TTC549 (cell line): Measurements from ENCODE around the gene PTPRN2.
"Not testable (repeated sequence)": the region's sequence is repeated elsewhere in the genome, so short reads cannot be mapped to it uniquely, and the experiment has no call there.

Experiments used
- FAIRE-seq: peaks from 2 replicates; lab custom pipeline; 2012; peaks lifted over from hg19 to GRCh38; lab: Jason Lieb, UNC

Gene PTPRN2

GRCh38 chr7:157940497-157940896 lies 647.1 kb downstream of the PTPRN2 start:
- FAIRE-seq: no peak

- no peak for FAIRE-seq
Measured at GRCh38 chr7:157938211-157938610, 649.4 kb downstream of the PTPRN2 start.

GRCh38 chr7:157937406-157937805 lies 650.2 kb downstream of the PTPRN2 start:
- no peak for FAIRE-seq

- FAIRE-seq: no peak
Measured at GRCh38 chr7:157936976-157937375, 650.6 kb downstream of the PTPRN2 start.

DNA sequence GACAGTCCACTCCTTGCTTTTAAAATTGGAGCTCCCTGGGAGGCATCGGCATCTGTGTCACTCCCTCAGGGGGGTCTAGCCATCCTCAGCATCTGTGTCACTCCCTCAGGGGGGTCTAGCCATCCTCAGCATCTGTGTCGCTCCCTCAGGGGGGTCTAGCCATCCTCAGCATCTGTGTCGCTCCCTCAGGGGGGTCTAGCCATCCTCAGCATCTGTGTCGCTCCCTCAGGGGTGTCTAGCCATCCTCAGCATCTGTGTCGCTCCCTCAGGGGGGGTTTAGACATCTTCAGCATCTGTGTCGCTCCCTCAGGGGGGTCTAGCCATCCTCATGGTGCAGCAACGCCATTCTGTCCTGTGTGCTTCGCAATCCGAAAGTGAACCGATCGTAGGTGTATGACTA lies 651.9 kb downstream of the PTPRN2 start:
- not testable (repeated sequence) for FAIRE-seq

DNA sequence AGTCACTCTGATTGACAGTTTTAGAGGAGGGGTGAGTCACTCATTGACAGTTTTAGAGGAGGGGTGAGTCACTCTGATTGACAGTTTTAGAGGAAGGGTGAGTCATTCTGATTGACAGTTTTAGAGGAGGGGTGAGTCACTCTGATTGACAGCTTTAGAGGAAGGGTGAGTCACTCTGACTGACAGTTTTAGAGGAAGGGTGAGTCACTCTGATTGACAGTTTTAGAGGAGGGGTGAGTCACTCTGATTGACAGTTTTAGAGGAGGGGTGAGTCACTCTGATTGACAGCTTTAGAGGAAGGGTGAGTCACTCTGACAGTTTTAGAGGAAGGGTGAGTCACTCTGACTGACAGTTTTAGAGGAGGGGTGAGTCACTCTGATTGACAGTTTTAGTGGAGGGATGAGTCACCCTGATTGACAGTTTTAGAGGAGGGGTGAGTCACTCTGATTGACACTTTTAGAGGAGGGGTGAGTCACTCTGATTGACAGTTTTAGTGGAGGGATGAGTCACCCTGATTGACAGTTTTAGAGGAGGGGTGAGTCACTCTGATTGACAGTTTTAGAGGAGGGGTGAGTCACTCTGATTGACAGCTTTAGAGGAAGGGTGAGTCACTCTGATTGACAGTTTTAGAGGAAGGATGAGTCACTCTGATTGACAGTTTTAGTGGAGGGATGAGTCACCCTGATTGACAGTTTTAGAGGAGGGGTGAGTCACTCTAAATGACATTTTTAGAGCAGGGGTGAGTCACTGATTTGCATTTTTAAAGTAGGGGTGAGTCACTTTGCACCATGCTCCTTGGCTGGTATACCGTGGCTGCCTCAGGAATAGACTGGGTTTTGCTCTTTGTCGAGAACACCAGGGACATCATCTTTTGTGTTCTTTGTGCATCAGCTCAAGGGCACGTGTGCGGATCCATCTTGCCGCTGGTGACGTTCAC lies 654.1 kb downstream of the PTPRN2 start:
- FAIRE-seq: not testable (repeated sequence)

DNA sequence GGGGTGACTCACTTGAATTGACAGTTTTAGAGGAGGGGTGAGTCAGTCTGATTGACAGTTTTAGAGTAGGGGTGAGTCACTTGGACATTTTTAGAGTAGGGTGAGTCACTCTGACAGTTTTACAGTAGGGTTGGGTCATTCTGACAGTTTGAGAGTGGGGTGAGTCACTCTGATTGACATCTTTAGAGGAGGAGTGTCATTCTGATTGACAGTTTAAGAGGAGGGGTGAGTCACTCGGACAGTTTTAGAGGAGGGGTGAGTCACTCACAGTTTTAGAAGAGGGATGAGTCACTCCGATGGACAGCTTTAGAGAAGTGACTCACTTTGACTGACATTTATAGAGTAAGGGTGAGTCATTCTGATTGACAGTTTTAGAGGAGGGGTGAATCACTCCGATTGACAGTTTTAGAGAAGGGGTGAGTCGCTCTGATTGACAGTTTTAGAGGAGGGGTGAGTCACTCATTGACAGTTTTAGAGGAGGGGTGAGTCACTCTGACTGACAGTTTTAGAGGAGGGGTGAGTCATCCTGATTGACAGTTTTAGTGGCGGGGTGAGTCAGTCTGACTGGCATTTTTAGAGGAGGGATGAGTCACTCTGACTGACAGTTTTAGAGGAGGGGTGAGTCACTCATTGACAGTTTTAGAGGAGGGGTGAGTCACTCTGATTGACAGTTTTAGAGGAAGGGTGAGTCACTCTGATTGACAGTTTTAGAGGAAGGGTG lies 655.0 kb downstream of the PTPRN2 start:
- FAIRE-seq: no peak

DNA sequence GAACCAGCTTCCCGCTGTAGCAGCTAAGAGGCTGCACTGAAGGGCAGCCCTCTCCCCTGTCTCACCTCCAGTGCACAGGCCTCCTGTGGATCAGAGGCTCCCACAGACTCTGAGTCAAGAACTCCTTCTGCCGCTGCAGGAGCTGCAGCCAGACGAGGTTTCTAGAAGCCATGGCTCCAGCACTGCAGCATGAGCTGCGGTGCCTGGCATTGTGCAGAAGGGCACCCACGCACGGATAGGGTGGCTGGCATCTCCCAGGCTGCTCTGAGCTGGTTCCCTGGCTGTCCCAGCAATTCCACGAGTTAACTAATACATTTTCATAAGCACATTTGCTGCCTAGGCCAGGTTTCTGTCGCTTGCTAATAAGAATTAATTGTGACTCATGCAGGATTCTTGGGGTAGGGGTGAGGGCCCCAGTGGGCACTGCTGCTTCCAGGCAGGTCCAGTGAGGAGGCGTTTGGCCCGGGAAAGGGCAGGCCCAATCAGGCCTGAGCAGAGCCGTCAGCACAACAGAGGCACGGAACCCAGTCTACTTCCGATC lies 656.6 kb downstream of the PTPRN2 start:
- no peak for FAIRE-seq

- no peak for FAIRE-seq
Measured at GRCh38 chr7:157930441-157930840, 657.2 kb downstream of the PTPRN2 start.

DNA sequence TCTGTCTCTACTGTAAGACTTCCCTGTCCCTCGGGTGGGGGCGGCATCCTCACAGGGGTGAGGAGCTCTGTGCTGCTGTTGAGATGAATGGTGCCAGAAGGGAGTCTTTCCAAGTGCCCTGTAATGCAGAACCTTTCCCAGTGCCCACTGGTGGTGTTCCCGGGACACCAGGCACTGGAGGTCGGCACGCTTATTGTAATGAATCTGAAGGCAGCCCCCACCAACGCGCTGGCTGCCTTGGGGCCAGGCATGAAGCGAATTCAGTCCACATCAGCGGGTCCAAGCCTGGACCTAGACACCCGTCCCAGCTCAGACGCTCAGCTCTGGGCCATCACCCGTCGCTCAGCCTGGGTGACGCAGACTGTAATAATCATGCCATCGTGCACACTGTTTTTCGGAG lies 658.0 kb downstream of the PTPRN2 start:
- no peak for FAIRE-seq

DNA sequence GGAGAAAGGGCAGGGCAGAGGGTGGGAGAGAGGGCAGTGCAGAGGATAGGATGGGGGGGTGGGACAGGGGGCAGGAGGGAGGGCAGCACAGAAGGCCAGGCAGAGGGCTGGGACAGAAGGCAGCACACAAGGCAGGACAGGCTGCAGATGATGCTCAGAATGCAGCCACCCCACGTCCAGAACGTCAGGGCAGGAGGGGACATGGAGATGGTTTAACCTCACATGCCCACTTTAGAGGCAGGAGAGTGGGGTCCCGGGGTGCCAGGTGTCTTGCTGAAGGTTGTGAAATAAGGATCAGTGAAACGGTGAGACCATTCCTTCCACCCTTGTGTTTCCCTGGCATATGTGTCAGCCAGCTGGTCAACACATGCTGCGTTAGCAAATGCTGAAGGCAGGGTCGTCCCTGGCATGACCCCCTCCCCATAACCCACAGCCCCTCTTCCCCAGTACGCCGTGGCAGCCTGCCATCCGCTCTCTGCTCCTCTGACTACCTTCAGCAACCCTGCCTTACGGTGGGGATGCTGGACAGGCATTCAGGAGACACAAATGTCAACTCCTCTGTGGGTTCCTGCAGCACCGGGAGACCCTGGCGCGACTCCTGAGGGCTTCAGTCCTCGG lies 658.7 kb downstream of the PTPRN2 start:
- FAIRE-seq: no peak

- no peak for FAIRE-seq
Measured at GRCh38 chr7:157928171-157928794, 659.3 kb downstream of the PTPRN2 start.

DNA sequence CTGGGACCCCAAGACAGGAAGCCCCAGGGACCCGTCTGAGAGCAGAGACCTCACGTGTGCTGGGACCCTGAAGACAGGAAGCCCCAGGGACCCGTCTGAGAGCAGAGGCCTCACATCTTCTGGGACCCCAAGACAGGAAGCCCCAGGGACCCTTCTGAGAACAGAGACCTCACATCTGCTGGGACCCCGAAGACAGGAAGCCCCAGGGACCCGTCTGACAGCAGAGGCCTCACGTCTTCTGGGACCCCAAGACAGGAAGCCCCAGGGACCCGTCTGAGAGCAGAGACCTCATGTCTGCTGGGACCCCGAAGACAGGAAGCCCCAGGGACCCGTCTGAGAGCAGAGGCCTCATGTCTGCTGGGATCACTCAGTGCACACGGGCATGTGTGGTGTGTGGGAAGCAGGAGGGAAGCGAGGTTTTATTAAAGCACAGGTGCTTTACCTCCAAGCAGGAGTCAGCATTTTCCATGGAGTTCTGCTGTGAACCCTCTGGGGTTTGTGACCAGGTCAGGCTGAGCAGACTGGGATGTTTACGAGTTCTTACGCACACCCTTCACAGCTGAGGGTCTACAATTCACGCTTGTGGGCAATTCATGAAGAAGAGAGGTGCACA lies 660.2 kb downstream of the PTPRN2 start:
- FAIRE-seq: no peak

GRCh38 chr7:157926521-157927150 lies 661.0 kb downstream of the PTPRN2 start:
- no peak for FAIRE-seq

GRCh38 chr7:157926107-157926506 lies 661.5 kb downstream of the PTPRN2 start:
- FAIRE-seq: no peak

DNA sequence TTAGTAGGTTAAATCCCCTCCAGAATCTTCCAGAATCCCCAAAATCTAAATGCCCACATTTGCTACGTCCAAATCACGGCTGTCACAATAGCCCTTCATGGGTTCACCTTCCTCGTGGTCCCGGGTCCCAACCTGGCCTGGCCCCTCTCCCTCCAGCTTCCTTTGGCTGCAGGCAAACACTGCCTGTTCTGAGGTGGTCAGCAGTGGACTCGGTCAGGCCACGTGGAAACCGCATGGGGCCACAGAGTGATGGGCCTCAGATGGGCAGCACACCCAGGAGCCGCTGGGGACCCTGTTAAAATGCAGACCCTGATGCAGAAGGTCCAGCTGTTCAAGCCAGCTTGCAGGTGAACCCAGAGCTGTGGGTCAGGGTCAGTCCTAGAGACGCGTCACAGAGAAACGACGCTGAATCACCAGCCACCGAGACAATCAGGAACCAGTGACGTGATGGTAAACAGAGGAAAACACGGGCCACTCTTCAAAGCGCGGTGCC lies 662.2 kb downstream of the PTPRN2 start:
- FAIRE-seq: no peak

DNA sequence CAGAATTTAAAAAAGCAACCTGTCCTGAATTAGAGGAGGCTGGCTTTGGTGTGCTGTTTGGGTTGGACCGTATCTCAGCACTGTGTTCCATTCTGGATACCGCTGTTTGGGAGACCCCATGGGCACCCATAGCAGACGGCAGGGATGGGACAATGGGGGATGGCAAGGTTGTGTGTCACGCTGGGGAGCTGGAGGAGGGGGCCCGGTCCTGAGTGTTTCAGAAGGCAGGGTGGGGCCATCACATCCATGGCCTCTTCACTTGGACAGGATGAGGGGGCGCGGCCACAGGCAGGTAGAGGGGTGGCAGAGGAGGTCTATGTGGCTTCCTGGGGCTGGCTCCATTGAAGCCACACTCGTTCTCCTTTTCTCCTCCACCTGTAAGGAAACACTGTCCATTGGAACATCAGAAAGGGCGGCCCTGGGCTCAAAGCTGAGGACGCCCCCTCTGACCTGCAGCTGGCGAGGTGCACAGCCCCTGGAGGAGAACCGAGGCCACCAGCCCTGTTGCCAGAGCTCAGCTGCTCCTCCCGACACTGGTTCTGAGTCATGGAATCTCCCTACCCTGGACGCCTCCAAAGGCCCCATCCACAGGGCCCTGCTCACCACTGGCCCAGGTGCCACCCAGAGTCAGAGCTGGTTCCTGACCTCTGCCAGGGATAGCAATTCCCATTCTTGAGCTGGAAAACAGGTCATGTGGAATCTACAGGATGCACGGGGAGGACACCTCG lies 663.6 kb downstream of the PTPRN2 start:
- no peak for FAIRE-seq

- no peak for FAIRE-seq
Measured at GRCh38 chr7:157922576-157922975, 665.0 kb downstream of the PTPRN2 start.

DNA sequence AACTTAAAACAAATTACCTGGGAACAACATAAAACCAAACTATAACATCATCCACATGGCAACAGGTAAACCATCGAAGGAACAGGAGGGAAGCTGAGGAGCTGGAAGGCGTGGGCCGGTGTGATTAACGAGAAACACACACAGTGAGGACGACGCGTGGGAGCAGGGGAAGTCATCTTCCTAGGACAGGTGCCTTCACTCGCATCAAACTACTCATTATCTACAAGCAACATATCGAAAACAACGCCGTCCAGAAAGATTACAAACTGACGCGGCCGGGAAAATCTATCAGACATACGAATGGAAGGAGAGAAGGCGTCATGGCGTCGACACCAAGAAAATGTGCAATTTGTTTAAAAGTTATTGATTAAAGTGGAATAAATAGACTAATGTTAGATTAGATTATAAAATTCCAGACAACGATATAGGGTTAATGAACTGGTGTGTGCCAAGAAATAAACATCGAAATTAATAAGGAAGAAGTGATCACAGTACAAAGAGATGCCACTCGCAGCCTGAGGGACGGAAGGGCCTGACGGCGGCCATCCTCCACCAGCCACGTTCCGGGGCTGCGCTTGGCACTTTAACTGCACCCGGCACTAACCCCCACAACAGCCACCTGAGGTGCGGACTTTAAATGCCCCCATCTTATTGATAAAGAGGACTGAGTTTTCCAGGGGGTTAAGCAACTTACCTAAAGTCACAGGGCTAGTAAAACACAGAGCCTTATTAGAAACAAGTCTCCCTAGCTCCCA lies 669.1 kb downstream of the PTPRN2 start:
- FAIRE-seq: no peak
